Kidney tubule cell (primary cell): ENCODE measurements around the gene TFPI.
A peak's percentile ranks its signal among the peaks of the same experiment; 100 is the strongest.

ENCODE experiments used
- DNase-seq: peaks from one replicate; pipeline ENCODE4 v3.0.0-alpha.2; 2018; ENCODE audit warnings: low spot score

The TFPI gene

DNA sequence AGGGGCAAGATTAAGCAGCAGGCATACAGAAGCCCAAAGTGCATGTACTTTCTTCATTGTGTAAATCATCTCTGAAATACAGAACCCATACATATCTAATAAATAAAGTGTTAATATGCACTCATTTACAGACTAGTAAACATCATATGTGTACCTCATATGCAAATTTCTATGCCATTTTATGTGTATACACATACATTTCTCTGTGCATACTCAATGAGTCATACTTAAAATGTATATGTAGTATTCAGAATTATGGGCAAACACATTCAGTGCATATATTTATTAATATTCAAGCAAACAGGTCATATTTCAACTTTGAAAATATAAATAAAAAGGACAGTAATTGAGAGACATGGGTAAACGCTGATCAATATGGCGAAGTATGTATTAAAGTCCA lies 50.5 kb downstream of the TFPI start:
- DNase-seq: no peak

DNA sequence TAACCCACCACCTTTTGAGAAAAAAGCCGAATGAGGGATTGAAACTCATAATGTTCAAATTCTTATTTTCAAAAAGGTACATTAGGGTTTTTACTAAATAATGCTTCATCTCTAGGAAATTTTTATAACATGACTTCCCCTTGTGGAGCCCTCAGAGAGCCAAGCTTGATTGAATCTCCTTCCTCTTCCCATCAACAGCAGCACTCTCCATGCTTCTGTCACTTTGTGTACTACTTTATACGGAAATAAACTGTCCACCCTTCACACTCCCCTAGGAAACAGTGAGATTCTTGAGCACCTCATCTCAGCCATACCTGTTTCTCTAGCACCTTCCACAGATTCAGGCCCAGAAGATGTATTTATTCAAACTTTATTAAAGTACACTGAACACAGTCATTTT lies 51.8 kb downstream of the TFPI start:
- no peak for DNase-seq

DNA sequence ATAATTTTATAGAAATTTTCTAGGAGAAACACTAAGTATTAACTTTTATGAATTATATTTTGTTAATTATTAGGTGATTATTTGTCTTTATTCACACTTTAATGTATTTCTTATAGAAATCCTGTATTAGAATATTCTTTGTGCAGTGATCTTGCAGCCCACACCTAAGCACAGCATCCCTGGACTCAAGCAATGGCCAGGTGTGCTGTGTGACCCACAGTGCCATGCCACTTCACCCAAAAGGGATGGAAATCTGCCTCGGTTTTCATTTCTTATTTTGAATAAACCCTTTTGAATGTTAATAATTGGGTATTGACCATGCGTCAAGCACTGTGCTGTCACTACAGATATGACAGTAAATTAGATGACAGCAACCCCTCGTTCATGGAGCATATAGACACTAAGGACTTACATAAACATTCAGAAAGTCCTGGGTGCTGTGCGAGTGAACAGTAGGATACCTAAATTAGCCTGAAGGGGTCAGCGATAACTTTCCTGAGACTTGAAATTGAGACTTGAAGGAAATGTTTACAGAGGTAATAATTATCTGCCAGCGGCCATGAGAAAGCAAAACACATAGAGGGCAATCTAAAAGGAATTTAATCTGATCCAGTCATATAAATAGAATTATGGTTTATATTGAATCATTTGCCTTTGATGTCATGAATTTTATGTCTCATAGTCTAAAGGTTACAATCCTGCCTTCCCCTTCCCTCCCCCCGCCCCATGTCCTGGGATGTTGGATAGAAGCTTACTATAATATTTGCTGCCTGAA lies 53.5 kb downstream of the TFPI start:
- peak; percentile 46 for DNase-seq

DNA sequence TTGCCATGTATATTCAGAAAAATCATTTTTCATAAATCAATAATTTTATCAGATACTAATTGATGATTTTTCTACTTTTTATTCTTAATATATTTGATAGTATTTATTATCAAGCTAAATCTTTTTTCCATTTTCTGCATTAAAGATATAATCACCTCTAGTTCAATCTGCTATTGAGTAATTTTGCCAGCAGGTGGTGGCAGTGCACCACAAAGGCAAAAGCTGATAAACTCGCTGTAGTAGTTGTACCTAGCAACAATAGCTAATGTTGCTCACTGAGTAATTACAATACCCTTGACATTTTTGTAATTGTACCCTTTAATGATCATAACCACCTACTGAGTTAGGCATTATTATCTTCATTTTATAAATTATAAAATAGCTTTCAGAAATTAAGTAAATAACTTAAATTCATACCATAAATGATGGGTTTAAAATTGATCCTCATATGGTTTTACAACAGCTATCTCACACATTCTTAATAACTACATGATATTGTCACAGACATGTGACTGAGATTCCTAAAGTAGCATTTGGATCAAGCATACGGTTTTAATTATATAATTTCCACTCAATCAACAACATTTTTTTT lies 54.2 kb downstream of the TFPI start:
- DNase-seq: peak; percentile 68

DNA sequence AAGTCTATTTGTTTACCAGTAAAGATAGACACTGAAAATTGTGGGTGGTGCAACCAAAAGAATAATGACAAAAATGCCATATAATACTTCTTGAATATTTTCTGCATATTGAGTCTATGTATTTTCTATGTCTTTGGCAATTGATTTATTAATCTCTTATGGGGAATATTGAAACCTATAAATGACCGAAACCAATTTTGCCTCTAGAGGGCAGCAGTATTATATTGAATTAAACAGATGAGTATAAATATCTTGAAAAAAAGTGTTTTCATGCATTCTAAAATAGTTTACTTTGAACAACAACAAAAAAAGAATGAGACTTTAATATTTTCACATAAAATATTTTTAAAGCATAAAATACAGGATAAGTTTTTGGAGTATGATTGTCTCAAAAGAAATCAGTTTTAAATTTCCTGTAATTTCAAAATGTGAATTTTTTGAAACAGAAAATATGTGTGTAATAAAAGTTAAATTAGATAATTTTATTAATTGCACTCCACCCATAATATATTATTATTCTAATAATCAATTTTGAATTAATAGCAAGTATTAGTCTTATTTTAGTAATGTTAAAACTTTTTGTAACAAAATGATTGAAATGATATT lies 56.3 kb downstream of the TFPI start:
- peak; percentile 4 for DNase-seq

DNA sequence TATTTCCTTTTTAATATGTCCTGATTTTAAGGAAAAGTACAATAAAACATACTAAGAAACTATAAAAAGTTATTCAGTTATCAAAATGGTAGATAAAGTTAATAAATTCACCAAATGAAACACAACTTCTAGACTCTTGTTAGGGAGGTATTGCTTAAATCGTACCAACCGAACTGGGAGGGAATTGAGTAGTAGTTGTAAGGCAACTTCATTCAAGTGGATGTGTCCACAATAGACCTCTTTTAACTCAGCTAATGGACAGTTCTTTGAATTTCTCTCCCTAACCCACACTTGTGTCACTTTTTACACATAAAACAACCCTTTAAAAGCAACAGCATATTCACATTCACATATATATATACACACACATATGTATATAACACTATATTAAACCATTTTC lies 57.1 kb downstream of the TFPI start:
- DNase-seq: no peak

DNA sequence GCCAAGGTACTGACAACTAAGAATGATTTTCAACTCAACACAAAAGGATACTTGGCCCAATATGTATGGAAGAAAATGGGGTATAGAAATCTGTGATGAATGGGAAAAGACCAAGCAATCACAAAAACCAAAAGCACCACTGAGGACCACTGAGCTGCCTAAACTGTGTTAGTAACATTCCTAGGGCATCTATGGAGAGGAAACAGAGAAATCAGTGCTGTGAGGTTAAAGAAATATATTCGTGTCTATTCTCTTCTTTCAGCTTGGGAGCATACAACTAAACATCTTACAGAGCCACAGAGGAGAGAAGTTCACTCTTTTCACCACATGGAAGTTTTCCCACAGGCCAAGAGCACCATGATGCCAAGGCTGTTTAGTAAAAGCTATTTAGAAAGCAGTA lies 58.9 kb downstream of the TFPI start:
- no peak for DNase-seq

DNA sequence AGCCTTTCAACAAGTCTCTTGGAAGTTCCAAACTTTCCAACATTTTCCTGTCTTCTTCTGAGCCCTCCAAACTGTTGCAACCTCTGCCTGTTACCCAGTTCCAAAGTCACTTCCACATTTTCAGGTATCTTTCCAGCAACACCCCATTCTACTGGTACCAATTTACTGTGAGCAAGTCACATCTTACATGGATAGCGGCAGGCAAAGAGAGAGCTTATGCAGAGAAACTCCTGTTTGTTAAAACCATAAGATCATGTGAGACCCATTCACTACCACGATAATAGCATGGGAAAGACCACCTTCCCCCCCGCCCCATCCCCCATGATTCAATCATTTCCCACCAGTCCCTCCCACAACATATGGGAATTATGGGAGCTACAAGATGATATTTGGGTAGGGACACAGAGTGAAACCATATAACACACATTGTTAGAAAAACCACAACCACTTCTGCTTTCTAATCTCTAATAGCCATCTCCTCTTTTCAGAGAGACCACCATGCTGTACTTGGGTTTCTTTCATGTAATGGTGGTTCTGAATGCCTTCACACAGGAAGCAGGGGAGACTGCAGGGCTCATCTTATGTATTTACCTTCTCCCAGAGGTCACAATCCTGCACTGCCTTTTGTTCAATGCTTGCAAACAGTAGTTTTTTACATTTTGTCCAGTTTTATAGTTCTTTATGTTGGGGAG lies 60.2 kb downstream of the TFPI start:
- no peak for DNase-seq

DNA sequence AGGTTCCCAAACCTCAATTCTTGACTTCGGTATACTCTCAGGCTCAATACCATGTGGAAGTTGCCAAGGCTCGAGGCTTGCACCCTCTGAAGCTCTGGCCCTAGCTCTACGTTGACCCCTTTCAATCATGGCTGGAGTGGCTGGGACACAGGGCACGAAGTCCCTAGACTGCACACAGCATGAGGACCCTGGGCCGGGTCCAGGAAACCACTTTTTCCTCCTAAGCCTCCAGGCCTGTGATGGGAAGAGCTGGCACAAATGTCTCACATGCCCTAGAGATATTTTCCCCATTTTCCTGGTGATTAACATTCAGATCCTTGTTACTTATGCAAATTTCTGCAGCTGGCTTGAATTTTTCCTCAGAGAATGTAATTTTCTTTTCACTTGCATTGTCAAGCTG lies 61.1 kb downstream of the TFPI start:
- no peak for DNase-seq

DNA sequence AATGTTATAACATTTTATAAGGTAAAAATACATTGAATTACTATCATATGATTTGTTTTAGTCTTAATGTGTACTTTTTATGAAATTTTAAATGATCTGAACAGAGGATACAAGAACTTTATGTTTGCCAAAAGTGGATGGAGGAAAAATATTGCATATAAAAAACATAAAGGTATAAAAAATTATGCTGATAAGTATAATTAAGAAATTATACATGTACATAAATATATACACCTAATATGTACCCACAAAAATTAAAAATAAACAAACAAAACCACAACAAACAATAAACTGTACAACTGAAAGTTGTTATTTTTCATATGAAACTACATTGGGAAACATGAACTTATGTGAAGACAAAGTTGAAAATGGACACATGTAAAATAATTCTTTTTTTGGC lies 68.0 kb downstream of the TFPI start:
- DNase-seq: no peak

DNA sequence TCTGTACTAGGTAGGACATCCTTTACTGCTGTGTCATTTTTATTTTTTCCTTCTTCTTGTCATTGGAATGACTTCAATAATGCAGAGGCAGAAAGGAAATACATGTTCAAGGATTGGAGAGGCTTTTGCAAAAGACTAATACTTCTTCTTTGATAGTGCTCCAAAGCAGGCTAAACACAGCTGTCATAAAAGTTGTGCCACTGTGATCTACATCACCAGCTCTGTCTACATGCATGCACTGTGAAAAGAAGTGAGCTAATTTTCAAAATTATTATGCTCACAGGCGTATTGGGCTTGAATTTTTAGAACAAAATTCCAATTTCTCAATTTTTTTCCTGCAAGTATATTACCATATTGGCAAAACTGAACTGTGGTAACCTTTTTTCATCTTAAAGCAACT lies 68.7 kb downstream of the TFPI start:
- no peak for DNase-seq

DNA sequence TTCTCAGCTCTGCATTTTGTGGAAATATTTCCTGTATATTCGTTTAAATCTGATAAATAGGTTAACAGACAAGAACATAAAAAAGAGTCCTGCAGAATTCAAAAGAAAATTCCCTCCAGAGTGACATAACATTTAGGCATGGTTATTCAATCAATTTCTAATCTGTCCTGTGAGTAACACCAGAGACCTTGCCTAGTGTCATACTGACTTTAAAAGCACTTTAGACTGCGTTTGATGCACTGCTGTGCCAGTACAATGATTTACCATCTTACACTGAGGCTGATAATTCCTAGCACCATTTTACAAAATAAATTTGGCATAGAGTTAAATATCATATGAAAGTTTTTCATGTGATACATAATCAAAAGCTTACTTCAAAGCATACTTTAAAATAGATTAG lies 70.7 kb downstream of the TFPI start:
- no peak for DNase-seq

DNA sequence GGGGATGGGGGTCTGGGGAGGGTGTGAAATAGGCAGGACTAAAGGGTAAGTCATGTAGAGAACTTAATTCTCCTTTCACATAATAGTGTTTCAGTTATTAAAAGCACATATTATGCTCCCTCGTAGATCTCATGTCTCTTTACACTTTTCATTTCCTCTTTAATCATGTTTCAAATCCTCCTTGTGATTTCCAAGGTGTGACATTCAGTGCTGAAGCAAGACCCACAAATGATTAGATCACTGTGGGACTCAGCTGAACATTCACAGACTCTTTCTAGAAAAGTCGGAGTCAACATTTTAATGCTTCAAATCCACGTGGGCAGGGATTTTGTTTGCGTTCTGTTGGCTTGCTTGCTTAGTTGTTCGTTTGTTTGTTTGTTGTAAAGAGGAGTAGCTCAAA lies 71.4 kb downstream of the TFPI start:
- DNase-seq: no peak

DNA sequence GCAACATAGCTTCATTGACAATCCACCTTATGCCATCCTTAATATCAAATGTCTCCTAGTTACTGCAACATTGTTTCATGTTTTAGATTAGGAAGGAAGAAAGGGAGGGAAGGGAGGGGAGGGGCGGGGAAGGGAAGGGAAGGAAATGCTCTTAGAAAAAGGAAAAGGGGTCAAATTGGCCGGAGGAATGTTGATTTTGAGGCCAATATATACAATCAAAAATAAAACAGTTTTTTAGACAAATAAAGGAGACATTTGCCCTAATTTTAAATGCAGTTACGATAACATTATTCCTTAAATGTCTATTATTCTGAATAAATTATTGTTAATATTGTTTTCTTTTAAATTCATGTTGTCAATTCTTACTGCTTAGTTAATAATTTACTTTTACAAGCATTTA lies 72.7 kb downstream of the TFPI start:
- no peak for DNase-seq

DNA sequence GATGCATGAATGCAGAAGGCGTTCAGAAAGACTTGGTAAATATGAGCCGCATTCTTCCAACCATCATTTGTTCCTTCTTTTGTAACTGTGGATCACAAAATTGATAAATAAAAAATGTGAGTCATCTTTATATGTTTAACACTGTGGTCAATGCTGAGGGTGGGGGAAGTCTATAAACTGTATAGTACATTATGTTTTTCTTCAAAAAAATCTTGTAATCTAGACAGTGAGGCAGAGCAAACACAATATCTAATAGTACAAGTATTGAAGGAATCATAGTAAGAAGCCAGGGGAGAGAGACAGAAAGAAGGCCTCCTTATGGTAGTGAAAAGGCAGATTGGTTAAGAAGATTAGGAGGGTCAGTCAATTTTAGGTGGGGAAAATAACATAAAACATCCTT lies 75.5 kb downstream of the TFPI start:
- no peak for DNase-seq

DNA sequence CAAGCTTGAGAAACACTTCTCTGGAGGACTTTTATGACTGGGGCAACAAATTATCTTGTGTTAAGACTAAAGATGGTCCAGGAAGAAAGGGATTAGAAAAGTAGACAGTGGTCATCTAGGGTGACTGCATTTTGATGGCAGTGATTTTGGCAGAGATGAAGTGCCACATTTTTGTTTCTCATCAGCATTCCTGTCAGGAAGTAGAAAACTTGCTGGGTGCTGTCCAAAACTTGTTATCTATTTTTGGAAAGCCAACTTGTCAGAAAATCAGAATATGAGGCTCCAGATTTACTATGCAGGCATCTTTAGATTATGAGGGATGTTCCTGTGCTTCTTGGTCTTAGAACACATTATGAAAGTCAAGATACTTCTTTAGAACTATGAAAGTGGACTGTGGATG lies 77.2 kb downstream of the TFPI start:
- no peak for DNase-seq

DNA sequence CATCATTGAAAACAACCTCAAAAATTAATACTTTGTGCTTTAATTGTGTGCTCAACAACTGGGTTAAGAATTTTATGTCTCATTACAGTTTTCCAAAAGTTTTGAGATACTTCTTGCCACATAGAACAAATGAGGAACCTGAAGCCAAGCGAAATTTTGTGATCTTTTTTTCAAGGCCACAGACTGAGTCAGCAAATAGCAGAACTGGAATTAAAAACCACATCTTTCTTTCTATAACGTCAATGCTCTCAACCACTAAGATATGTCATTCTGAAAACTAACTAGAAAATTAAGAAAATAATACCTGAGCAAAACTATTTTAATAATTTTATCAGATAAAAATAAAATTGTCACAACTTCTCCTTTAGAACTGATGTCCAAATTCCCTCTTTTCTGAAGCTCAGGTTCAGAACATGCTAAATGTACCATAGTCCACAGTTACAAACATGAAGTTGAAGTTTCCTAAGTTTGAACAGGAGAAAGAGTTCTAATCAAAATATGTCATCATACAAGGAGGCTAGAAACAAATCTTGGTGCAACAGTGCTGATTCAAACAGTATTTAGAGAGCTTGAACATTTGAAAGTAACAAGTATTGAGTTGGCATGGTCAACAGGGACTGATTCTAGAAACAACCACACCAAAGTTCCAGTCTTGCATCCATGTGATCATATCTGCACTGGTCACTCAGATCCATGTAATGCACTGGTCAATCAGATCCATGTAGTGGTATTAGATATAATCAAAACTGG lies 78.6 kb downstream of the TFPI start:
- DNase-seq: no peak

DNA sequence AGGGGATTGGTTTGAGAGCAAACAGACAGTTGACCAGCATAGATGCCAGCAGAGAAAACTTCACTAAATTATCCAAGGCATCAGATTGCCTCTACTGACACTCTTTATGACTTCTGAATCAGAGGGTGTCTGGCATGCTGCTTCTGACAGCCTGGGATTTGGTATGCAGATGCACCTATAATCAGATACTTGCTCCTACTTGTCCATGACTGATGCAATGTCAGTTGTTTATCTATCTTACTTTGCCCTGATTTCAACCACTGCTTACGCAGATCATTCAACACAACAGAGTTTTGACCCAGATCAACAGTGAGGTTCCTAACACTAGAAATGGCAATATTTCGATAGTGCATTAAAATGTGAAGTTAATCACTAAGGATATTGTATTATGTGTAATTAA lies 83.5 kb downstream of the TFPI start:
- no peak for DNase-seq

DNA sequence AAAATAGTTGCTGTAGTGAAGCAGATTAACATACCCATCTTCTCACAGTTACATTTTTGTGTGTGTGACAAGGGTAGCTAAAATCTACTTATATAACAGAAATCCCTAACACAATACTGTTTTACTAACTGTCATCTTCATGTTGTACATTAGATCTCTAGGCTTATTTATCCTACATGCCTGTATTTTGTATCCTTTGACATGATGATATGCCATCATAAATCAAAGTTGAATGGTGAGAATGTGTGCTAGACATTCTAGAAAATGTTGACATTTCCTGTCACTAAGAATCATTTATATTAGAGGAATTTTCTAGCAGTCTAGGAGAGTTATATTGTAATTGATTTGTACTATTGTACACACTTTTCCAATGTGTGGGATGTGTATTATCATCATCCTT lies 84.7 kb downstream of the TFPI start:
- no peak for DNase-seq

DNA sequence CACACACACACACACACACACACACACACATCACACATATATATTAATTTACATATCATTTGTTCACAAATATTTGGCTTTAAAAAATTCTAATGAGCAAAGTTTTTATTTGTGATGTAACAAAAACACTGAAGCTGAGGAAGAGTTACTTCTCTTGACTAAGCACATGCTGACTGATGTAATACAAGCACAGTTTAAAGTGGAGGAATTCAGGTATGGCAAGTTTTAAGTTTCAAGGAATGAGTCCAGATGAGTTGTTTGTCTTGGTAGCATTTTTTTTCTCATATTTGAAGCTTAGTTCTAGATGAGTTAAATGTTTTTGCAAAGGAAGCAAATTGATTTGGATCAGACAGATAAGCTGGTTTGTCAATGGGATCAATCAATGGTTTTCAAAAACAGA lies 86.0 kb downstream of the TFPI start:
- DNase-seq: no peak

DNA sequence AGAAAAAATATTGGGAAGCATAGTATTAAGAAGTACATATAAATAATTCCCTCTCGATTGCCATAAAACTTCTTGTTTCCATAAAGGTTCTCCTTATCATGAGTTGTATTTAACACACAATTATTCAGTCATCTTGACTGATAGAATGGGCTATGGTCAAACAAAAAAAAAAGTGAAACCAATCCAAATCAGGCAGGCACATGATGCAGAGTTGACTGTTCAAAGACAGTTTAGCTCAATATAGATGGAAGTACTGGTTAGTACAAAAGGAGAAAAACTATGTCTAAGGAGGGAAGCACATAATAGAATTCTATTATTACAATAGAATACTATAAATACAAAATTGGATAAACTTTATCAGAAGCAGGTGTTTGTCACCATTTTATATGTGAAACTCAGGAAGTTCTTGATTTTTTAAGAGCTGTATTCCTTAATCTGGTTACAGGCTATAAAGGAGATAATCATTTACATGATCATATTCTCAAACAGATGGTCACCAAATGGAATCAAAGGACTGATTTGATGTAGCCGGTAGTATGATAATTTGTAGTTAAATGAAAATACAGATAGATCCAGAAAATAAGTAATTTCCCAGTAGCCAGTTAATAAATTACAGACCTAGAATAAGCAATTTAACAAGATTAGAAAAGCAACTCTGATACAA lies 88.0 kb downstream of the TFPI start:
- no peak for DNase-seq

DNA sequence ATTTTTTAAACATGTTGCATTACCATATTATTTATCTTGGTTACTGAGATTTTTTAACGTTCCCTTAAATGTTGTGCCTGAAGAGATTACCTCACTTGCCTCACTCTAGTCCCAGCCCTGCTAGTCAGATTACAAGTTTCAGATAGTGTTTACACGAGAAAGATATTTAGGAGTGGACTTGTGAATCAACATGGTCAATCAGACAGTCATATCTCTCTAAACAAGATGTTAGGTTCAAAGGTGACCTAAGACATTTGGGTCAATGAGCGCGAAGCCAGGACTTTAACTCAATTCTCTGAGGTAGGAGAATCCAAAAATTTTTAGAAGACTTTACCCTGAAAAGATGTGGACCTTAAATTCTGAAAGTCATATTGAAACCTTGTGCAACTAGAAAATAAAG lies 91.4 kb downstream of the TFPI start:
- DNase-seq: no peak
